Neuronal stem cell (in vitro differentiated cells): Measurements from ENCODE around the gene C18orf32.
"Not testable (repeated sequence)": the region's sequence is repeated elsewhere in the genome, so short reads cannot be mapped to it uniquely, and the experiment has no call there.

Experiments used
- DNase-seq: peaks from one replicate; pipeline ENCODE4 v3.0.0-alpha.2; 2013; ENCODE audit warnings: low spot score
- H2AFZ ChIP-seq: one replicate; pipeline ENCODE4 v1.6.1; 2013; ENCODE audit warnings: mild to moderate bottlenecking, low read length, inconsistent platforms
- H2AK5ac ChIP-seq: 2 replicates; pipeline ENCODE4 v1.6.1; 2013; ENCODE audit warnings: low read depth, mild to moderate bottlenecking, inconsistent platforms, low read length, moderate library complexity, mixed read lengths
- H2BK120ac ChIP-seq: 2 replicates; pipeline ENCODE4 v1.6.1; 2013; ENCODE audit warnings: low read depth, mild to moderate bottlenecking, inconsistent platforms, low read length, moderate library complexity, mixed read lengths
- H2BK12ac ChIP-seq: one replicate; pipeline ENCODE4 v1.6.1; 2013; ENCODE audit warnings: low read length, inconsistent platforms
- H2BK15ac ChIP-seq: 2 replicates; pipeline ENCODE4 v1.6.1; 2013; ENCODE audit warnings: mild to moderate bottlenecking, low read length, inconsistent platforms, mixed read lengths
- H2BK5ac ChIP-seq: one replicate; pipeline ENCODE4 v1.6.1; 2013; ENCODE audit warnings: inconsistent platforms, mild to moderate bottlenecking, low read length, moderate library complexity
- H3K14ac ChIP-seq: one replicate; pipeline ENCODE4 v1.6.1; 2013; ENCODE audit warnings: low read length, inconsistent platforms
- H3K18ac ChIP-seq: 2 replicates; pipeline ENCODE4 v1.6.1; 2013; ENCODE audit warnings: low read length, inconsistent platforms
- H3K23ac ChIP-seq: 2 replicates; pipeline ENCODE4 v1.6.1; 2013; ENCODE audit warnings: low read depth, mild to moderate bottlenecking, mixed read lengths, low read length, inconsistent platforms; ENCODE audit not compliant: poor library complexity
- H3K27ac ChIP-seq: replicated peaks from 3 replicates; pipeline ENCODE4 v1.5.1; 2013; ENCODE audit warnings: low read length, inconsistent platforms
- H3K27me3 ChIP-seq, 3 experiments: 2 replicates each; pipeline ENCODE4 v1.6.1; 2013; ENCODE audit warnings: low read length in 3 of 3, mild to moderate bottlenecking in 2 of 3, inconsistent platforms in 1 of 3, low read depth in 1 of 3, mixed read lengths in 1 of 3, moderate library complexity in 1 of 3; ENCODE audit not compliant: control insufficient read depth in 3 of 3, insufficient read depth in 3 of 3
- H3K36me3 ChIP-seq, 2 donors: replicated peaks in 1 of 2; 2 replicates each; pipeline ENCODE4 v1.6.1; 2013; ENCODE audit warnings: low read length in 2 of 2; ENCODE audit not compliant: control insufficient read depth in 2 of 2, insufficient read depth in 2 of 2
- H3K4ac ChIP-seq: 2 replicates; pipeline ENCODE4 v1.6.1; 2013; ENCODE audit warnings: inconsistent platforms, mild to moderate bottlenecking, low read length, moderate library complexity
- H3K4me1 ChIP-seq, 2 donors: 1 replicate in 1 of 2; 2 replicates in 1 of 2; pipeline ENCODE4 v1.6.1; 2013; ENCODE audit warnings: low read length in 2 of 2, low read depth in 1 of 2; ENCODE audit not compliant: control insufficient read depth in 2 of 2, insufficient read depth in 1 of 2
- H3K4me2 ChIP-seq: one replicate; pipeline ENCODE4 v1.6.1; 2013; ENCODE audit warnings: mild to moderate bottlenecking, low read length, inconsistent platforms; ENCODE audit not compliant: insufficient read depth, poor library complexity, severe bottlenecking
- H3K4me3 ChIP-seq, 2 donors: 2 replicates each; pipeline ENCODE4 v1.5.1; 2013; ENCODE audit warnings: low read length in 2 of 2, mild to moderate bottlenecking in 2 of 2, inconsistent platforms in 1 of 2, moderate library complexity in 1 of 2
- H3K79me1 ChIP-seq: one replicate; pipeline ENCODE4 v1.6.1; 2013; ENCODE audit warnings: low read depth, mild to moderate bottlenecking, inconsistent platforms, low read length, moderate library complexity
- H3K9ac ChIP-seq: one replicate; pipeline ENCODE4 v1.6.1; 2013; ENCODE audit warnings: mild to moderate bottlenecking, low read depth, low read length, inconsistent platforms; ENCODE audit not compliant: poor library complexity
- H3K9me3 ChIP-seq, 2 donors: replicated peaks in 1 of 2; 2 replicates each; pipeline versions ENCODE3 to v1.6.1; 2013; ENCODE audit warnings: low read length in 2 of 2, mild to moderate bottlenecking in 2 of 2, inconsistent platforms in 1 of 2, low read depth in 1 of 2, mixed read lengths in 1 of 2, moderate library complexity in 1 of 2; ENCODE audit not compliant: control insufficient read depth in 2 of 2, insufficient read depth in 1 of 2
- H4K8ac ChIP-seq: one replicate; pipeline ENCODE4 v1.6.1; 2013; ENCODE audit warnings: low read depth, mild to moderate bottlenecking, inconsistent platforms, low read length, moderate library complexity
- H4K91ac ChIP-seq: one replicate; pipeline ENCODE4 v1.6.1; 2013; ENCODE audit warnings: low read length, low read depth, mild to moderate bottlenecking, inconsistent platforms; ENCODE audit not compliant: poor library complexity
- WGBS, 2 donors: extraction: QIAGEN DNeasy Blood & Tissue Kit; methylation state at CpG; one replicate each; pipeline ENCODE4 v1.1.7; 2013; ENCODE audit warnings: missing lambda C conversion rate in 2 of 2, mixed read lengths in 1 of 2; ENCODE audit not compliant: insufficient read length in 2 of 2, insufficient replicate concordance in 1 of 2; ENCODE audit errors: extremely low coverage in 2 of 2; 5-methylcytosine and 5-hydroxymethylcytosine counted together

C18orf32 gene

GRCh38 chr18:49512876-49513275 is 25.8 kb upstream of the C18orf32 start:
- H3K79me1 ChIP-seq, H4K8ac ChIP-seq, H2BK15ac ChIP-seq, H3K9ac ChIP-seq, H3K36me3 ChIP-seq, H3K4ac ChIP-seq, H3K27me3 ChIP-seq, H3K4me2 ChIP-seq, H2AK5ac ChIP-seq, H3K23ac ChIP-seq, H3K4me3 ChIP-seq, H3K4me1 ChIP-seq, H2BK12ac ChIP-seq, H3K18ac ChIP-seq, H2BK5ac ChIP-seq, H2BK120ac ChIP-seq, H3K9me3 ChIP-seq, H4K91ac ChIP-seq, H3K27ac ChIP-seq, H2AFZ ChIP-seq, H3K14ac ChIP-seq, DNase-seq: not testable (repeated sequence)
- no CpG with 5 or more reads among the region's 8 CpGs for WGBS, 2 donors

GRCh38 chr18:49510393-49511115 is 23.5 kb upstream of the C18orf32 start:
- H2BK15ac ChIP-seq, result no peak overlapping the region

GRCh38 chr18:49506438-49506837 is 19.4 kb upstream of the C18orf32 start:
- not testable (repeated sequence) for H2AFZ ChIP-seq, H3K4ac ChIP-seq, H3K14ac ChIP-seq, H3K36me3 ChIP-seq, H2AK5ac ChIP-seq, H3K9ac ChIP-seq, H3K4me3 ChIP-seq, H3K18ac ChIP-seq, H3K4me2 ChIP-seq, H2BK120ac ChIP-seq, H3K79me1 ChIP-seq, H2BK5ac ChIP-seq, H3K4me1 ChIP-seq, DNase-seq, H3K23ac ChIP-seq, H4K8ac ChIP-seq, H2BK15ac ChIP-seq, H3K9me3 ChIP-seq, H4K91ac ChIP-seq, H3K27ac ChIP-seq, H2BK12ac ChIP-seq
- WGBS, 2 donors, result no CpG with 5 or more reads among the region's 5 CpGs
- peaks cover 0 to 41% (median 0%) of the 10 kb centered on the region in 3 experiments for H3K27me3 ChIP-seq

More at GRCh38 chr18:49510393-49511115, 23.5 kb upstream of the C18orf32 start:
- H3K14ac ChIP-seq, result no peak overlapping the region
- no peaks in the 10 kb centered on the region for H3K79me1 ChIP-seq
- no peak overlapping the region for H3K4me3 ChIP-seq
- H2AK5ac ChIP-seq, result no peak overlapping the region
- H3K4ac ChIP-seq, result no peak overlapping the region
- H3K27me3 ChIP-seq, result peaks cover 0 to 20% (median 0%) of the 10 kb centered on the region in 3 experiments
- H3K36me3 ChIP-seq, result no peaks in the 10 kb centered on the region
- H3K18ac ChIP-seq, result no peak overlapping the region
- H3K4me2 ChIP-seq, result no peak overlapping the region
- H2BK120ac ChIP-seq, result no peak overlapping the region
- no peak overlapping the region for H4K8ac ChIP-seq
- no peak overlapping the region for H2BK5ac ChIP-seq
- H4K91ac ChIP-seq, result no peak overlapping the region
- H3K9me3 ChIP-seq, result no peaks in the 10 kb centered on the region
- no peak for DNase-seq
- no peak overlapping the region for H3K27ac ChIP-seq
- no peak overlapping the region for H3K9ac ChIP-seq
- peaks cover 0 to 2% of the 10 kb centered on the region in 2 donors for H3K4me1 ChIP-seq
- no peak overlapping the region for H2BK12ac ChIP-seq
- no peak overlapping the region for H3K23ac ChIP-seq
- no peak overlapping the region for H2AFZ ChIP-seq
- WGBS, 2 donors, result no CpG with 5 or more reads among the region's 12 CpGs

GRCh38 chr18:49503931-49504330 is 16.9 kb upstream of the C18orf32 start:
- H3K9ac ChIP-seq, result no peak overlapping the region
- no peaks in the 10 kb centered on the region for H3K9me3 ChIP-seq
- no peak overlapping the region for H3K27ac ChIP-seq
- no peak overlapping the region for H2BK5ac ChIP-seq
- DNase-seq, result no peak
- peaks cover 5 to 11% of the 10 kb centered on the region in 2 donors for H3K4me1 ChIP-seq
- no peak overlapping the region for H4K8ac ChIP-seq
- WGBS, 2 donors, result no CpG with 5 or more reads among the region's 1 CpG
- no peak overlapping the region for H3K4me3 ChIP-seq
- H2BK120ac ChIP-seq, result no peak overlapping the region
- H3K4ac ChIP-seq, result no peak overlapping the region
- H2BK12ac ChIP-seq, result no peak overlapping the region
- H4K91ac ChIP-seq, result no peak overlapping the region
- H3K36me3 ChIP-seq, result no peaks in the 10 kb centered on the region
- H3K14ac ChIP-seq, result no peak overlapping the region
- H3K27me3 ChIP-seq, result peaks cover 0 to 43% (median 0%) of the 10 kb centered on the region in 3 experiments
- H3K4me2 ChIP-seq, result no peak overlapping the region
- H3K23ac ChIP-seq, result no peak overlapping the region
- H2AFZ ChIP-seq, result no peak overlapping the region
- H3K79me1 ChIP-seq, result no peaks in the 10 kb centered on the region
- H3K18ac ChIP-seq, result no peak overlapping the region
- no peak overlapping the region for H2AK5ac ChIP-seq
- H2BK15ac ChIP-seq, result no peak overlapping the region
